ENCODE data around the gene NFIA.
A peak's percentile ranks its signal among the peaks of the same experiment; 100 is the strongest.
"Not testable (repeated sequence)": the region's sequence is repeated elsewhere in the genome, so short reads cannot be mapped to it uniquely, and the experiment has no call there.

NFIA gene

GRCh38 chr1:61056573-61057439 lies 25.6 kb upstream of the NFIA start:
- Histone ChIP-seq H2BK12ac (ENCODE audit: low read length) (no peak overlapping the region), H3K4me2 (ENCODE audit: low read length) (peak overlapping the region; percentile 98), H4K91ac (ENCODE audit: low read depth, low read length) (no peak overlapping the region), H2BK120ac (ENCODE audit: insufficient read depth, low read length, poor library complexity) (no peak overlapping the region), H3K79me1 (ENCODE audit: low read length) (no peaks in the 10 kb centered on the region), H3K27ac (ENCODE audit: low read depth, low read length) (no peak overlapping the region), H2BK5ac (ENCODE audit: low read depth, low read length, poor library complexity) (no peak overlapping the region), H3K27me3 (ENCODE audit: insufficient read depth, low read length) (peaks cover 49% of the 10 kb centered on the region), H3K4me3 (ENCODE audit: low read depth, low read length) (peak overlapping the region; percentile 64), H4K12ac (ENCODE audit: low read depth, low read length) (no peak overlapping the region), H3K36me3 (ENCODE audit: control insufficient read depth in 1 of 2, insufficient read depth in 2 of 2, low read length in 2 of 2) (no peaks in the 10 kb centered on the region), H3K4me1 (ENCODE audit: control insufficient read depth in 1 of 2, insufficient read depth in 2 of 2, low read length in 2 of 2) (peaks cover 0 to 8% of the 10 kb centered on the region in 2 experiments), H3K14ac (ENCODE audit: low read length) (no peak overlapping the region), H2AFZ (ENCODE audit: insufficient read depth, low read length, poor library complexity) (no peak overlapping the region), H3K4ac (ENCODE audit: low read depth, low read length) (no peak overlapping the region), H3K18ac (ENCODE audit: low read length) (no peak overlapping the region), H4K8ac (ENCODE audit: low read depth, low read length) (no peak overlapping the region), H3K23ac (ENCODE audit: low read length) (no peak overlapping the region), H2AK5ac (ENCODE audit: low read length) (no peak overlapping the region), H3K9ac (ENCODE audit: low read length) (no peak overlapping the region), H3K79me2 (ENCODE audit: control insufficient read depth, insufficient read depth, low read length, poor library complexity) (no peaks in the 10 kb centered on the region), H3K9me3 (ENCODE audit: insufficient read depth, low read depth, low read length) (peaks cover 2% of the 10 kb centered on the region)
- WGBS (ENCODE audit: extremely low coverage, insufficient coverage, insufficient read length), result no CpG with 5 or more reads among the region's 50 CpGs
- DNase-seq, result peak in 1 of 2 donors; percentile 37

DNA sequence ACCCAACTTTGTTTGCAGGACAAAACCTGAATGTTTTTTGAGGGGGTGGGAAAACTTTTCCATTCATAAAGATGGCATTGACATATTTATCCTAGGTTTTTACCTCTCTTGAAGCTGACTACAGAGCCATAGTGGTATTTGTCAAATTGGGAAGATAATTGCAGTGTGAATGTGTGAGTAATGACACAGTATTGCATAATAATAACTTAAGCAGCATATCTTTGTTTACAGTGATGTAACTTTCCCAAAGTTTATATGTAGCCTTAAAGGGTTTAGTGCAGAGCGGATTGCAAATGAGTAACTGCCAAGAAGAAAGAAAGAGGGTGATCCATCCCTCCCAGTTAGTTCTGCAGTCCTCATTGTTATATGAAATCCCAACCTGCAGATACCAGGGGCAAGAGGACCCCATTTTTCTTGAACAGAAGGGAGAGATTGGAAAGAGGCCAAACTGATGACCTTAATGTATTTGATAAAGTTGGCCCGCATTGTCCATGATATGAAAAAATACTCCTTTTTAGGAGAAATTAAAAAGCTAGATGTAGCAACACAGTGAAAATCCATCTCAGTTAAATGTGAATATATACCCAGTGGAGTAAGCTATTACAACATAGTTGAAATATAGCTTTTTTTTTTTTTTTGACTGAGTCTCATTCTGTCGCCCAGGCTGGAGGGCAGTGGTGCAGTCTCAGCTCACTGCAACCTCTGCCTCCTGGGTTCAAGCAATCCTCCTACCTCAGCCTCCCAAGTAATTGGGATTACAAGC lies 23.7 kb upstream of the NFIA start:
- Histone ChIP-seq H2BK12ac (ENCODE audit: low read length) (no peak overlapping the region), H3K9me3 (ENCODE audit: insufficient read depth, low read depth, low read length) (peaks cover 2% of the 10 kb centered on the region), H3K4me1 (ENCODE audit: control insufficient read depth in 1 of 2, insufficient read depth in 2 of 2, low read length in 2 of 2) (peaks cover 0 to 8% of the 10 kb centered on the region in 2 experiments), H2BK5ac (ENCODE audit: low read depth, low read length, poor library complexity) (no peak overlapping the region), H3K18ac (ENCODE audit: low read length) (no peak overlapping the region), H4K91ac (ENCODE audit: low read depth, low read length) (no peak overlapping the region), H3K79me1 (ENCODE audit: low read length) (no peaks in the 10 kb centered on the region), H2AFZ (ENCODE audit: insufficient read depth, low read length, poor library complexity) (no peak overlapping the region), H3K79me2 (ENCODE audit: control insufficient read depth, insufficient read depth, low read length, poor library complexity) (no peaks in the 10 kb centered on the region), H3K36me3 (ENCODE audit: control insufficient read depth in 1 of 2, insufficient read depth in 2 of 2, low read length in 2 of 2) (no peaks in the 10 kb centered on the region), H3K14ac (ENCODE audit: low read length) (no peak overlapping the region), H3K9ac (ENCODE audit: low read length) (no peak overlapping the region), H3K23ac (ENCODE audit: low read length) (no peak overlapping the region), H3K27ac (ENCODE audit: low read depth, low read length) (no peak overlapping the region), H4K12ac (ENCODE audit: low read depth, low read length) (no peak overlapping the region), H3K4me3 (ENCODE audit: low read depth, low read length) (no peak overlapping the region), H2BK120ac (ENCODE audit: insufficient read depth, low read length, poor library complexity) (no peak overlapping the region), H2AK5ac (ENCODE audit: low read length) (no peak overlapping the region), H3K4me2 (ENCODE audit: low read length) (no peak overlapping the region), H3K4ac (ENCODE audit: low read depth, low read length) (no peak overlapping the region), H4K8ac (ENCODE audit: low read depth, low read length) (no peak overlapping the region), H3K27me3 (ENCODE audit: insufficient read depth, low read length) (peaks cover 32% of the 10 kb centered on the region)
- no CpG with 5 or more reads among the region's 3 CpGs for WGBS (ENCODE audit: extremely low coverage, insufficient coverage, insufficient read length)
- peak in 1 of 2 donors; percentile 74 for DNase-seq

- not testable (repeated sequence) for H3K79me1 ChIP-seq (ENCODE audit: low read length); H3K4me1 ChIP-seq (ENCODE audit: control insufficient read depth in 1 of 2, insufficient read depth in 2 of 2, low read length in 2 of 2); H3K4me3 ChIP-seq (ENCODE audit: low read depth, low read length); H2AFZ ChIP-seq (ENCODE audit: insufficient read depth, low read length, poor library complexity); H3K18ac ChIP-seq (ENCODE audit: low read length); DNase-seq; H3K9ac ChIP-seq (ENCODE audit: low read length); H4K12ac ChIP-seq (ENCODE audit: low read depth, low read length); H3K36me3 ChIP-seq (ENCODE audit: control insufficient read depth in 1 of 2, insufficient read depth in 2 of 2, low read length in 2 of 2); H2BK5ac ChIP-seq (ENCODE audit: low read depth, low read length, poor library complexity); H2BK120ac ChIP-seq (ENCODE audit: insufficient read depth, low read length, poor library complexity); H2AK5ac ChIP-seq (ENCODE audit: low read length); H4K91ac ChIP-seq (ENCODE audit: low read depth, low read length); H2BK12ac ChIP-seq (ENCODE audit: low read length); H3K4ac ChIP-seq (ENCODE audit: low read depth, low read length); H3K9me3 ChIP-seq (ENCODE audit: insufficient read depth, low read depth, low read length); H3K79me2 ChIP-seq (ENCODE audit: control insufficient read depth, insufficient read depth, low read length, poor library complexity); H3K23ac ChIP-seq (ENCODE audit: low read length); H4K8ac ChIP-seq (ENCODE audit: low read depth, low read length); H3K4me2 ChIP-seq (ENCODE audit: low read length); H3K27ac ChIP-seq (ENCODE audit: low read depth, low read length); H3K14ac ChIP-seq (ENCODE audit: low read length)
- WGBS (ENCODE audit: extremely low coverage, insufficient coverage, insufficient read length), result no CpG with 5 or more reads among the region's 4 CpGs
- peaks cover 11% of the 10 kb centered on the region for H3K27me3 ChIP-seq (ENCODE audit: insufficient read depth, low read length)
Observed at GRCh38 chr1:61061601-61062000, 20.8 kb upstream of the NFIA start.

GRCh38 chr1:61064673-61065072 lies 17.7 kb upstream of the NFIA start:
- no peaks in the 10 kb centered on the region for H3K79me2 ChIP-seq (ENCODE audit: control insufficient read depth, insufficient read depth, low read length, poor library complexity)
- peaks cover 0 to 4% of the 10 kb centered on the region in 2 experiments for H3K4me1 ChIP-seq (ENCODE audit: control insufficient read depth in 1 of 2, insufficient read depth in 2 of 2, low read length in 2 of 2)
- WGBS (ENCODE audit: extremely low coverage, insufficient coverage, insufficient read length), result no CpG with 5 or more reads among the region's 1 CpG
- H2AK5ac ChIP-seq (ENCODE audit: low read length), result no peak overlapping the region
- H3K36me3 ChIP-seq (ENCODE audit: control insufficient read depth in 1 of 2, insufficient read depth in 2 of 2, low read length in 2 of 2), result no peaks in the 10 kb centered on the region
- no peak overlapping the region for H2AFZ ChIP-seq (ENCODE audit: insufficient read depth, low read length, poor library complexity)
- H3K4me2 ChIP-seq (ENCODE audit: low read length), result no peak overlapping the region
- H3K14ac ChIP-seq (ENCODE audit: low read length), result no peak overlapping the region
- no peak overlapping the region for H4K91ac ChIP-seq (ENCODE audit: low read depth, low read length)
- no peak overlapping the region for H4K12ac ChIP-seq (ENCODE audit: low read depth, low read length)
- no peak overlapping the region for H3K4me3 ChIP-seq (ENCODE audit: low read depth, low read length)
- H3K27me3 ChIP-seq (ENCODE audit: insufficient read depth, low read length), result no peaks in the 10 kb centered on the region
- no peak overlapping the region for H2BK120ac ChIP-seq (ENCODE audit: insufficient read depth, low read length, poor library complexity)
- no peak overlapping the region for H3K23ac ChIP-seq (ENCODE audit: low read length)
- no peak overlapping the region for H3K18ac ChIP-seq (ENCODE audit: low read length)
- H2BK5ac ChIP-seq (ENCODE audit: low read depth, low read length, poor library complexity), result no peak overlapping the region
- no peak overlapping the region for H4K8ac ChIP-seq (ENCODE audit: low read depth, low read length)
- H3K9me3 ChIP-seq (ENCODE audit: insufficient read depth, low read depth, low read length), result no peaks in the 10 kb centered on the region
- H3K79me1 ChIP-seq (ENCODE audit: low read length), result no peaks in the 10 kb centered on the region
- no peak overlapping the region for H3K4ac ChIP-seq (ENCODE audit: low read depth, low read length)
- DNase-seq, result no peak
- H3K9ac ChIP-seq (ENCODE audit: low read length), result no peak overlapping the region
- H2BK12ac ChIP-seq (ENCODE audit: low read length), result no peak overlapping the region
- no peak overlapping the region for H3K27ac ChIP-seq (ENCODE audit: low read depth, low read length)

Data from trophoblast cell (in vitro differentiated cells and primary cell).